Coronary artery (tissue), 2 donors: Measurements from ENCODE around the gene PTCRA.

Experiments used
- DNase-seq: peaks from one replicate; pipeline ENCODE4 v3.0.0-alpha.2; 2017; ENCODE audit warnings: low spot score
- H3K27ac ChIP-seq, 2 donors: fragments of 200-600 bp; sonication (generic); one replicate each; pipeline ENCODE4 v1.5.1; 2016 to 2019
- H3K4me3 ChIP-seq: fragments of 200-600 bp; sonication (generic); 2 replicates; pipeline ENCODE4 v1.5.1; 2016; ENCODE audit warnings: mild to moderate bottlenecking, moderate library complexity
- CTCF ChIP-seq: fragments of 200-600 bp; sonication (generic); IDR thresholded peaks from one replicate; pipeline ENCODE4 v1.5.1; 2019; ENCODE audit warnings: antibody characterized with exemption

PTCRA gene

GRCh38 chr6:42911171-42912021 is 4.5 kb upstream of the PTCRA start:
- peak overlapping the region; percentile 60 for H3K4me3 ChIP-seq
- DNase-seq: no peak
- H3K27ac ChIP-seq: no peak overlapping the region
- no peak for TF ChIP-seq CTCF

- DNase-seq: no peak
- no peak overlapping the region for H3K27ac ChIP-seq
- TF ChIP-seq CTCF: no peak
Measured at GRCh38 chr6:42914546-42914945, 1.3 kb upstream of the PTCRA start.

GRCh38 chr6:42916288-42916687 is 435 bp downstream of the PTCRA start:
- Histone ChIP-seq H3K4me3 (no peak overlapping the region), H3K27ac (no peak overlapping the region)
- TF ChIP-seq CTCF: no peak
- no peak for DNase-seq

More at GRCh38 chr6:42914546-42914945, 1.3 kb upstream of the PTCRA start:
- H3K4me3 ChIP-seq: no peak overlapping the region

- no peak overlapping the region for H3K4me3 ChIP-seq
- no peak for DNase-seq
Measured at GRCh38 chr6:42921801-42922200, 5.9 kb downstream of the PTCRA start.

GRCh38 chr6:42923666-42924065 is 7.8 kb downstream of the PTCRA start:
- no peak for DNase-seq

More at GRCh38 chr6:42921801-42922200, 5.9 kb downstream of the PTCRA start:
- H3K27ac ChIP-seq: no peak overlapping the region
- no peak for TF ChIP-seq CTCF

GRCh38 chr6:42925248-42925857 is 9.5 kb downstream of the PTCRA start:
- no peak for TF ChIP-seq CTCF
- H3K4me3 ChIP-seq: no peak overlapping the region
- DNase-seq: no peak
- no peak overlapping the region for H3K27ac ChIP-seq

More at GRCh38 chr6:42923666-42924065, 7.8 kb downstream of the PTCRA start:
- Histone ChIP-seq H3K27ac (no peak overlapping the region), H3K4me3 (no peak overlapping the region)
- TF ChIP-seq CTCF: no peak
